GM12892 (cell line): ENCODE measurements around the gene RAMP2.

Experiments used
- POLR2A ChIP-seq: IDR thresholded peaks from 2 replicates; pipeline ENCODE4 v1.6.1; 2011; ENCODE audit warnings: low read depth, low read length, control low read depth
- POLR2AphosphoS5 ChIP-seq: IDR thresholded peaks from 2 replicates; pipeline ENCODE4 v1.6.1; 2011; ENCODE audit warnings: low read depth, low read length, control low read depth
- TAF1 ChIP-seq: IDR thresholded peaks from 2 replicates; pipeline ENCODE4 v1.6.1; 2011; ENCODE audit warnings: low read depth, mild to moderate bottlenecking, control low read depth, low read length, borderline replicate concordance

GRCh38 chr17:42798383-42799380 is 37.7 kb downstream of the RAMP2 start, which contains the start of the genes CNTD1 and COA3:
- TF ChIP-seq POLR2A (peak; percentile 67; the same call in 1 of the 2 replicates), POLR2AphosphoS5 (no peak), TAF1 (peak; percentile 38; the same call in 1 of the 2 replicates)
